GM21526 (cell line): ENCODE measurements around the gene LILRB5.
"Not testable (repeated sequence)": the region's sequence is repeated elsewhere in the genome, so short reads cannot be mapped to it uniquely, and the experiment has no call there.

Experiments used
- ATAC-seq: cut with Tn5 transposase; IDR thresholded peaks from one replicate; pipeline ENCODE4 v1.9.1; 2021; ENCODE audit warnings: moderate library complexity; ENCODE audit not compliant: unreplicated experiment, low FRiP score

Gene LILRB5

DNA sequence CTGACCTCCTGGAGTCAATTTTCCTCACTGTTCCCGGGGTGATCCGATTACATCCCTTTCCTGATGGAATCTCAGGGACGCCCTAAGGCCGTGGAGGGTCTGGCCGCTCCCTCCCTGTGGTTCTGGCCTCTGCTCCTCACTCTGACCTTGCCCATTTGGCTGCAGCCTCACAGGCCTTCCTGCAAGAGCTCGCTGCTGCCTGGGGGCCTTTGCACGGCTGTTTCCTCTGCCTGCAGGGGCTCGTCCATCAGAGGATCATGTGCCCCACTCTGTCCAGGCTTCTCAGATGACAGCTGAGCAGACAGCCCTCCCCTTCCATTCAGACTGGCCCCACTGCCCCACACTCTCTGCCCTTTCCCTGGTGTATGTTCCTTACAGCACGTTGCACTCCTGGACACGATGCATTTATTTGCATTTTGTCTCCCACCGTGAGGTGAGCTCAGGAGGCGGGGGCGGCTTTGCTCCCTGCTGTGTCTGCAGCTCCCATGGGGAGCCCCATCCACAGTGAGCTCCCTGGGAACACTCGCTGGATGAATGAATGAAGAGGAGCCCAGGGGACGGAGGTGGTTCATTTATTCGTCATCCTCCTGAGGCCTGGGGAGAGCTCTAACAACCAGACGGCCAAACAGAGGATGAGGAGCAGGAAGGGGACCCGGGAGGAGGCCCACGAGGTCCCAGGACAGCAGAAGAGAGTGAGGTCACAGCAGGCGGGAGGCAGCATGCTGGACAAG, 39.4 kb downstream of the LILRB5 start:
- ATAC-seq: not testable (repeated sequence)

DNA sequence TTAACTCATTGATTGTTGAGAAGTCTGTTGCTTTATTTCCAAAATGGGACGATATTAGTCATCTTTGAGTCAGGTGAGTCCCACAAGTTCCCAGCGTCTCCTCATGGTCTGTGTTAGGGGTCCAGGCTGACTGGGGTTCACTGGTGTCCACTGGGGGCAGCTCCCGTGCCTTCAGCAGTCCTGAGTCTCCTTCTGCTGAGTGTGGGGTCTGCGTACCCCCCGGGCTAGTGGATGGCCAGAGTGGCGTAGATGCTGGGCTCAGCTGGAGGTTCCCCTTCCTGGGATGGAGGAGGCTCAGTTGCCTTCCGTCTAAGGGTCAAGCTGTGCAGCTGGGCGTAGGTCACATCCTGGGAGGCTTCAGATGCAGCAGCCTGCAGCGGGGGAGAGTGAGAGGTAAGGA, 40.2 kb downstream of the LILRB5 start:
- ATAC-seq: no peak

DNA sequence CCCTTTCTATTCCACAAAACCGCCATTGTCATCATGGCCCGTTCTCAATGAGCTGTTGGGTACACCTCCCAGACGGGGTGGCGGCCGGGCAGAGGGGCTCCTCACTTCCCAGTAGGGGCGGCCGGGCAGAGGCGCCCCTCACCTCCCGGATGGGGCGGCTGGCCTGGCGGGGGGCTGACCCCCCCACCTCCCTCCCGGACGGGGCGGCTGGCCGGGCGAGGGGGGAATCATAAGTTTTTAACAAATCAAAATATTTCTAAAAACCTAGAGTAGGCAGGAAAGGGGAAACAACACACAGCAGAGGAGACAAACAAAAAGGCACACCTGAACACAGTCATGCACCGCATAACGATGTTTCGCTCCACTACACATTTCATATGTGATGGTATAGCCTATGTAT, 42.3 kb downstream of the LILRB5 start:
- not testable (repeated sequence) for ATAC-seq

DNA sequence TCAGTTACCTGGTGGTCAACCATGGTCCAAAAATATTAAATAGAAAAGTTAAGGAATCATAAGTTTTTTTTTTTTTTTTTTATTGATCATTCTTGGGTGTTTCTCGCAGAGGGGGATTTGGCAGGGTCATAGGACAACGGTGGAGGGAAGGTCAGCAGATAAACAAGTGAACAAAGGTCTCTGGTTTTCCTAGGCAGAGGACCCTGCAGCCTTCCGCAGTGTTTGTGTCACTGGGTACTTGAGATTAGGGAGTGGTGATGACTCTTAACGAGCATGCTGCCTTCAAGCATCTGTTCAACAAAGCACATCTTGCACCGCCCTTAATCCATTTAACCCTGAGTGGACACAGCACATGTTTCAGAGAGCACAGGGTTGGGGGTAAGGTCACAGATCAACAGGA, 42.9 kb downstream of the LILRB5 start:
- not testable (repeated sequence) for ATAC-seq

DNA sequence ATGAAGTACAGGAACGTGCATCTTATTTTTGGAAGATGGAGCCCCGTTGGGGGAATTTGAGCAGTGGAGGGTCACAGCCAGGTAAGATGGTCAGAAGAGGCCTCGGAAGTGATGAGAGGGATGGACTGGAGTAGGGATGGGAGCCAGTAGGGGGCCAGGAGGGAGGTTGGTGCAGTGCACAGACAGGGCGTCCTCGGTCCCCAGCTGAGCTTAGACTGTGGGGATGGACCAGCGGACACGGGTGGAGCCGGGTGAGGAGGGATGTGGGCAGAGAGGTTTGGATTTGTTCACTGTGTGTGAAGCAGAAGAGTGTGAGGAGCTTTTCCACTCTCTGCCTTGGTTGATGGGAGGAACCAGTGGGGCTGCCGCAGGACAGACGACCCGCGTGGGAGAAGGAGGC, 45.8 kb downstream of the LILRB5 start:
- ATAC-seq: no peak

DNA sequence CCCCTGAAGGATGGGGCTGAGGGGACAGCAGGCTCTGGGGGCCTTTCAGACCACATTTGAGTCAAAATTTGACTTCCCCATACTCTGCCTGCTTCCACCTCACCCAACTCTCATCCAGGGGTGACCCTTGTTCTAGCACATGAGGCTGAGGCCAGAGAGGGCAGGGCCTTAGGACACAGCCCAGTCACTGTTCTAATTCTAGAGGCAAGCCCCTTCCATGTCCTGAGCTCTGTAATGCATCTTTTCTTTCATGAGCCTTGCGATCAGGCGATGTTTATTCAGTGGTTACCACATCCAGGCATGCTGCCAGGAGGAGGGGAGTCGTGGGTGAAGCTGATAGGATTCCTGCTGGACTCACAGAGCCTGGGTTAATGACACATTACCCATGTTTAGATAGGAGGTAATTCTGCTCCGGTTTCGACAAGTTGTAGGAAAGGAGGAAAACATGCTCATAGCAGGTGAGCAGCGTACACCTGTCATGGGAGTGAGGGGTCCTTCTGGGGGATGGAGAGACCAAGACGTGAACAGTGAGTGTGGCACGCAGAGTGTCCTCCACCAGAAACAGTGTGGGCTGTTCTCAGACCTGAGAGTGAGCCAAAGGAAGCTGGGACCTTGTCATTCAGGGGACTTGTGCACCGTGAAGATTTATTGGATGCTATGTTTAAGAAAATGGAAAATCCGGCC, 47.1 kb downstream of the LILRB5 start:
- no peak for ATAC-seq

DNA sequence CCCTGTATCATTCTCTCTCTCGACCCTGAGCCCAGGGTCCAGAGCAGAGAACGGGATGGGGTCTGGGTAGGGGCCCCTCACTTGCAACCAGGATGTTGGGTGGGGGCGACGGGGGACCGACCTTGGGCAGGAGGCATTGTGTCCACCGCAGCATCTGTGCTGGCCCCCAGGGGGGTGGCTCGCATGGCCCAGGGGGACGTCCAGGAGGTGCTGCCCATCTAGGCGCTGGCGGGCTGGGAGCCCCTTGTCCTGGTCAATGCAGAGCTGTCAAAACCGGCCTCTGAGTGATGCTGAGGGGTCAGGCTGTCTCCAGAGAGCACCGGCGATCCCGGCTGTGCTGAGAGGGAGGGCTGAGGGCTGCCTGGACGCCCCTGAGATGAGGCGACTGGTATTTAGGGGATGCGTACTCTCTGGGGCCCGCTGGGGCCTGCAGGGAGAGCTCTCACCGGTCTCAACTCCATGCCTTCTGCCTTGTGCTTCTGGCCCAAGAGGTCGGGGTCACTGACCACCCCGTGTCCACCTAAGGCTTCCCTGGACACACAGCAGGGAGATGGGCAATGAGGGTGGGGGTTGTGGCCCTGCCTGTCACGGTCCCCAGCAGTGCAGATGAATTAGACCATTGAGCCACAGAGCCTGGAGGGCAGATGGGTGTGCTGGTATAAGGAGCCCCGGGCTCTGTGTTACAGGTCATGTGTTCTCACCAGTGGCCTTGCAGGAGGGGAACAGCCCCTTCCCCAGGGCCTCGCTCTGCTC, 47.8 kb downstream of the LILRB5 start:
- ATAC-seq: no peak

DNA sequence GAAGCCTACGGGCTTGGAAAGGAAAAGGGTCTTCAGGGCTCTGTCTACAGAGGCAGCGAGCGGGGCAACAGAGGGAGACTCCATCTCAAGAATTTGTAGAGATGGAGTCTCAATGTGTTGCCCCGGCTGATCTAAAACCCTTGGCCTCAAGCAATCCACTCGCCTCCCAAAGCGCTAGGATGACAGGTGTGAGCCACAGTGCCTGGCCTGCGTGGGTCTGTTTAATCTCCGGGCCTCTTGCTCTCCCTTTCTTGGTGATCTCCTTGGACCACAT, 48.4 kb downstream of the LILRB5 start:
- no peak for ATAC-seq

DNA sequence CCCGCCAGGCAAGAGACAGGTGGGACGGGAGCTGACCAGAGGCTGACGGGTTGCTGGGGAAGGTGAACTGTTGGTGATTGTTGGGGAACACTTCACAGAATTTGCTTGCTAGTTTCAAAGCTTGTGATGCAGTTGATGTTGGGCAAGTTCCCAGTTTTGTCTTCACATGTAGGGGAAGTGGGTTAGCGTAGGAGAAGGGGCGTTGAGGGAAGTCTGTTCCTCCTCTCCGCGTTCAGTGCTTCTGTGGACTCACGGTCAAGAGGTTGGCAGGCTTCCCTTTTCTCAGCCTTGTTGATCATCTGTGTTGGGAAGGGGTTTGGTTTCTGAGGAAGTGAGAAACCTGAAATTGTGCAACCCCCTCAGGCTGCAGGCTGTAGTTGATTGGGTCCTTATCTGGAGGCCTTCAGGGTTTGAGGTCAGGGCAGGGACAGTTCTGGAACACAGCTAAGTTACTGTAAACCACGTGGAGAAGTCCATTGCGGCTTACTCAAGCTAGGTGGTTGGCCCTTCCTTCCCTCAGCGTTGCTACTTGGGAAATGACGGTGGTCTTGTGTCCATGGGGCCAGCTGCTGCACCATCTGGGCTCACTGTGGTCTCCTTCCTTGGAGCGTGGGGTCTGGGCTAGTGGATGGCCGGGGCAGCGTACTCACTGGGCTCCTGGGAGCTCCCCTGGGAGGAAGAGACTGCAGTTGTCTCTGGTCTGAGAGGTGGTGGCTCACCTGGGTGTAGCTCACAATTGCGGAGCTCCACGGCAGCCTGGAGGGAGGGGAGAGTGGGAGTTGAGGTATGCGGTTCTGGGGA, 48.9 kb downstream of the LILRB5 start:
- ATAC-seq: no peak

DNA sequence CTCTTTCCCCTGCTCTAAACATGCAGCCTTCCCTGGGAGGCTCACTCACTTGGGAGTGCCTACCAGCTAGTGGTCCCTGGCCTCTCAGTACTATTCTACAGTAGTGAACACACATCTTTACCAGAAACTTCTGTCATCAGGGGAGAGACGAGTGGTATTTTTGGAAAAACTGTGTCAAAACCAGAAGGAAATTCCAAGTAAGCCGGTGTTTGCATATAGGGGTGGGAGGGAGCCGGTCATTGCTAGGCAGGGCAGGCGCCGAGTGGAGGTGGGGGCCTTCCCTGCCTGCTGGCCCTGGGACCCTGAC, 49.4 kb downstream of the LILRB5 start:
- no peak for ATAC-seq

DNA sequence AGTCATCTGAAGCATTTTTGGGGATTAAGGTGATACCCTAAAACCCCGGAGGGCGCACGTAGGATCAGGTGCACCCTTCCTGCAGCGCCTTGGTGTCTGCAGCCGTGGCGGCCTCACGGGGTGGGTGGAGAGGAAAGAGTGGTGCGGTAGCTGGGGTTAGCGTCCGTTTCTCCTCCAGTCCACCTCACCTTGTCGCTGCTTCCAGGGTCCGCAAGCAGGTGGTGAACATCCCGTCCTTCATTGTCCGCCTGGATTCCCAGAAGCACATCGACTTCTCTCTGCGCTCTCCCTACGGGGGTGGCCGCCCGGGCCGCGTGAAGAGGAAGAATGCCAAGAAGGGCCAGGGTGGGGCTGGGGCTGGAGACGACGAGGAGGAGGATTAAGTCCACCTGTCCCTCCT, 49.9 kb downstream of the LILRB5 start:
- ATAC-seq: not testable (repeated sequence)

DNA sequence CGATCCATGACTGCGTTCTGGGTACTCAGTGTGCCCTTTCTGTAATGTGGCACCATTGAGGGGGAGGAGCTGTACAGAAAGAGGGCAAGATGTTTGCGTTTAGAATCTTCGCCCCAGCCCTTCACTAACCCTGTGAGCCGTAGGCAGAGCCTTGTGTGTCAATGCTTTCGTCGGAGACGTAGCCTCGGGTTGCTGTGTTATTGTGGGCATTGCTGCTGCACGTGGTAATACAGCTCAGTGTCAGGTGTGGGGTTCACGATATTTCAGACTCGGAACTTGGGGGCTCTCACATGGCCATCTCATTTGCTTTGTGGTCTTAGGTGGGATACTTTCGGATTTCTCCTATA, 50.3 kb downstream of the LILRB5 start:
- ATAC-seq: no peak

DNA sequence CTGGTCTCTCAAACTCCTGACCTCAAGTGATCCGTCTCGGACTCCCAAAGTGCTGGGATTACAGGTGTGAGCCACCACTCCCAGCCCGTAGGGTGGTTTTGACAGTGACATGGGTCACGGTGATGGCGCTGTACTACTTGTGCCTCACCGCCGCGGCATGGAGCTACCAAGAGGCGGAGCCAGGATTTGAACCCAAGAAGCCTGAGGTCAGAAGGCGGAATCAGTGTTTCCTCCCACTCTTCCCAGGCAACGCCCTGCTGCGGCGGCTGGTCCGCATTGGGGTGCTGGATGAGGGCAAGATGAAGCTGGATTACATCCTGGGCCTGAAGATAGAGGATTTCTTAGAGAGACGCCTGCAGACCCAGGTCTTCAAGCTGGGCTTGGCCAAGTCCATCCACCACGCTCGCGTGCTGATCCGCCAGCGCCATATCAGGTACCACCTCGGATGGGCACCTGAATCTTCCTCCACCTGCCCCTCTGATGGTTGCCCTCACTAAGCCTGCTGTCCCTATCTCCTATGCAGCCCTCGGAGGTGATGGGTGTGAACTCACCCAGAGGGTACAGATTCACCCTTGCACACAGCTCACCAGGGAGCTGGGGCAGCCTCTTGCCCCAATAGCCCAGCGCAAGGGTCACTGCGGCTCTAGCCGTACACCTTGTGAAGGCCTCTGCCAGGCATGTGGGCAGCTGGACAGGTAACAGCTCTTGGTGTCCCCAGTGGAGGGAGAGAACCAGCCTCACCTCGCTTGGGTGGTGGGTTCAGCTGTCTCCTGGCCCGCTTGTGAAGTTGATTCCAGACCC, 50.8 kb downstream of the LILRB5 start:
- ATAC-seq: no peak

DNA sequence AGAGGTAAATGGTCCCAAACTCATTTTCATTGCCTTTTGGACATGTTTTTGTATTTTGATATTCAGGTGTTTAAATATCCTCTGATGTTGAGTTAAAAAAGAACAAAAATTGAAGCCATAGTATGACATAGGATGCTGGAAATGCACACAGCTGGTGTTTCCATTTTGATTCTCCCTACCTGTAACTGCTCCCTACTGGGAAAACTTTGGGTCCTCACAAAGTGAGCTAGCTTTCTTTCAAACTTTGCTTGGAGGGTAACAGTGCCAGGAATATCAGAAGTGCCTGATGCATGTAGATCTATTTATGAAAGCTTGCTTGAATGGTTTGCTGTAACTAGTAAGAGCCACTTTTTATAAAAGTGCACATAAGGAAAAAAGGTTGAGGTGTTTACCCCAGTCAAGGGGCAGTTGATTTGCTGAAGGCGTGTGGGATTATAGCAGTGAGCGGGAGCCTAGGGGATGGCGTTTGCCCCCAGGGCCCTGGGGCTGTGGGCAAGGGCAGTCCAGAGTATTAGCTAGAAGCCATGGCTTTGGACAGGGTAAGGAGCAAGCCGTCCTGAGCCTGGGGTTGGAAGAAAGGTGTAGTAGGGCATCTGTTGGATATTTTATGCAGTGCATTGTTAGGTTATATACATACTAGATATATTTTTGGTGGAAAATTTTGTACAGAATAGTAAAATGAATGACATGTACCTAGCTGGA, 52.2 kb downstream of the LILRB5 start:
- ATAC-seq: no peak

DNA sequence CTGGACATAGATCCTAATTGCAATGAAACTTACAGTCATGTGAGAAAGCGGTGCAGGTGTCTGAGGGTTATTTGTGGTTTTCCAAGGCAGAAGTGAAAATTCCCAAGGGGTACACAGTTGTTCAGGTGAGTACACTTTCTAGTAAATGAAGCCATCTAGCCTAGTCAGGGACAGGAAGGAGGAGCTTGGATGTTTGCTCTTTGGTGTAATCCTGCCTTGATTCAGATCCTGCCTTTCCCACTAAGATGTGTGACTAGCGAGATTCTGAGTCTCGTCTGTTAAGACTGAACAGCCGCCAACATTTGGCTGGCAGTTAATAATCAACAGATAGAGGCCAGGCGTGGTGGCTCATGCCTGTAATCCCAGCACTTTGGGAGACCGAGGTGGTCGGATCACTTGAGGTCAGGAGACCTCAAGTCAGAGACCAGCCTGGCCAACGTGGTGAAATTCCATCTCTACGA, 53.9 kb downstream of the LILRB5 start:
- no peak for ATAC-seq

DNA sequence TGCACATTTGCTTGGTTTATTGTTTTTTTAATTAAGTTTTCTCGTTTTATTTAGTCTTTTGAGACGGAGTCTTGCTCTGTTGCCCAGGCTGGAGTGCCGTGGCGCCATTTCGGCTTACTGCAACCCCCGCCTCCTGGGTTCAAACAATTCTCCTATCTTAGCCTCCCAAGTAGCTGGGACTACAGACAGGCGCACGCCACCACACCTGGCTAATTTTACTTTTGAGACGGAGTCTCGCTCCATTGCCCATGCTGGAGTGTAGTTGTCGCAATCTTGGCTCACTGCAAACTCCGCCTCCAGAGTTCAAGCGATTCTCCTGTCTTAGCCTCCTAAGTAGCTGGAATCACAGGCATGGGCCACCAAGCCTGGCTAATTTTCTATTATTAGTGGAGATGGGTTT, 55.1 kb downstream of the LILRB5 start:
- no peak for ATAC-seq

DNA sequence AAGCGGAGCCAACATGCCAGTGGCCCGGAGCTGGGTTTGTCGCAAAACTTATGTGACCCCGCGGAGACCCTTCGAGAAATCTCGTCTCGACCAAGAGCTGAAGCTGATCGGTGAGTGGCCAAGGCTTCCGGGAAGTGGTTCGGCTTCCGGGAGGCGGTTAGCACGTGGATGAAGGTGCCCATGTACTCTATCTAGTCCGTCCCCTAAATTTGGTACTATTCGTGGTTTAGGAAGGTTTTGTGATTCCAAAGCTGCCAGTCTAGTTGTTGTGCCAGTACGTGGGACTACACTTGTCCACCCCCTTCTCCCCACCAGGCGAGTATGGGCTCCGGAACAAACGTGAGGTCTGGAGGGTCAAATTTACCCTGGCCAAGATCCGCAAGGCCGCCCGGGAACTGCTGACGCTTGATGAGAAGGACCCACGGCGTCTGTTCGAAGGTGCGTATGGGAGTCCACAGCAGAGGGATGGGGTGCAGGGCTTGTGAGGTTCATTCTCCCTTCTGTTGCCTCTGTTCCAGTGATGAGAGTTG, 55.8 kb downstream of the LILRB5 start:
- ATAC-seq: no peak
